ENCODE measurements around the gene MRPL10. TPM values are rescaled to one million over a fixed set of nuclear protein-coding genes. Genes with fewer than 3 reads are reported as not detected.

Gene MRPL10
- total and polyA plus RNA-seq, 2 donors from 2014 or later = 38.3 to 52.2 TPM

DNA sequence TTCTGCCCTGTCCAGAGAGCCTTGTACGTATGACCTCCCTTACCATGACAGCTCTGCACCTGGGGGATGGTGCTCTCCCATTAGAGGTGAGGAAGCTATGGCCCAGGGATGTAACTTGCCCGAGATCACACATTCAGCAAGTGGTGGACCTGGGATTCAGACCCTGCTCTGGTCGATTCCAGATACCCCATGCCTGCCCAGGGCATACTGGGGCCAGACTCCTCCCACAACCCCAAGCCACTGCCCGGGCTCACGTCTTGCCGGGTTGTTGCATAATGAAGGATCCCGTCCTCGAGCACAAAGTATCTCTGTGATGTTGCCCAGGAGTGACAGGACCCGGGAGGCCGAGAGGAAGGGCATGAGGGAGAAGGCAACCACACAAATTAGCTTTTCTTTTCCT, 11.9 kb downstream of the MRPL10 start:
- no peaks in the 10 kb centered on the region for H3K9me3 ChIP-seq (ENCODE audit: control insufficient read depth in 2 of 3, insufficient read depth in 1 of 3, low read length in 3 of 3)
- H3K4me1 ChIP-seq (ENCODE audit: control insufficient read depth in 2 of 3, insufficient read depth in 2 of 3, low read depth in 1 of 3, low read length in 3 of 3) = peaks cover 0 to 10% (median 0%) of the 10 kb centered on the region in 3 donors
- H3K4me3 ChIP-seq (ENCODE audit: low read length in 3 of 3) = no peak overlapping the region
- DNase-seq (peak in 1 of 5 donors; percentile 48), FAIRE-seq (no peak)
- H3K9ac ChIP-seq (ENCODE audit: low read length in 3 of 3) = no peak overlapping the region
- no peak overlapping the region for H3K27ac ChIP-seq (ENCODE audit: low read depth in 2 of 2, low read length in 2 of 2)
- TF ChIP-seq, protein P1, sequence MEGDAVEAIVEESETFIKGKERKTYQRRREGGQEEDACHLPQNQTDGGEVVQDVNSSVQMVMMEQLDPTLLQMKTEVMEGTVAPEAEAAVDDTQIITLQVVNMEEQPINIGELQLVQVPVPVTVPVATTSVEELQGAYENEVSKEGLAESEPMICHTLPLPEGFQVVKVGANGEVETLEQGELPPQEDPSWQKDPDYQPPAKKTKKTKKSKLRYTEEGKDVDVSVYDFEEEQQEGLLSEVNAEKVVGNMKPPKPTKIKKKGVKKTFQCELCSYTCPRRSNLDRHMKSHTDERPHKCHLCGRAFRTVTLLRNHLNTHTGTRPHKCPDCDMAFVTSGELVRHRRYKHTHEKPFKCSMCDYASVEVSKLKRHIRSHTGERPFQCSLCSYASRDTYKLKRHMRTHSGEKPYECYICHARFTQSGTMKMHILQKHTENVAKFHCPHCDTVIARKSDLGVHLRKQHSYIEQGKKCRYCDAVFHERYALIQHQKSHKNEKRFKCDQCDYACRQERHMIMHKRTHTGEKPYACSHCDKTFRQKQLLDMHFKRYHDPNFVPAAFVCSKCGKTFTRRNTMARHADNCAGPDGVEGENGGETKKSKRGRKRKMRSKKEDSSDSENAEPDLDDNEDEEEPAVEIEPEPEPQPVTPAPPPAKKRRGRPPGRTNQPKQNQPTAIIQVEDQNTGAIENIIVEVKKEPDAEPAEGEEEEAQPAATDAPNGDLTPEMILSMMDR (IDR thresholded peaks at IDR 0.05; ENCODE audit: borderline replicate concordance, extremely low read depth, insufficient read depth) = no peak
- intact Hi-C loops (cut with DNase I) = no loop called here
- H3K36me3 ChIP-seq (ENCODE audit: control insufficient read depth in 2 of 3, insufficient read depth in 3 of 3, low read length in 3 of 3) = peaks cover 2 to 29% (median 12%) of the 10 kb centered on the region in 3 donors
- no peaks in the 10 kb centered on the region for H3K27me3 ChIP-seq (ENCODE audit: control insufficient read depth, insufficient read depth, low read length)

DNA sequence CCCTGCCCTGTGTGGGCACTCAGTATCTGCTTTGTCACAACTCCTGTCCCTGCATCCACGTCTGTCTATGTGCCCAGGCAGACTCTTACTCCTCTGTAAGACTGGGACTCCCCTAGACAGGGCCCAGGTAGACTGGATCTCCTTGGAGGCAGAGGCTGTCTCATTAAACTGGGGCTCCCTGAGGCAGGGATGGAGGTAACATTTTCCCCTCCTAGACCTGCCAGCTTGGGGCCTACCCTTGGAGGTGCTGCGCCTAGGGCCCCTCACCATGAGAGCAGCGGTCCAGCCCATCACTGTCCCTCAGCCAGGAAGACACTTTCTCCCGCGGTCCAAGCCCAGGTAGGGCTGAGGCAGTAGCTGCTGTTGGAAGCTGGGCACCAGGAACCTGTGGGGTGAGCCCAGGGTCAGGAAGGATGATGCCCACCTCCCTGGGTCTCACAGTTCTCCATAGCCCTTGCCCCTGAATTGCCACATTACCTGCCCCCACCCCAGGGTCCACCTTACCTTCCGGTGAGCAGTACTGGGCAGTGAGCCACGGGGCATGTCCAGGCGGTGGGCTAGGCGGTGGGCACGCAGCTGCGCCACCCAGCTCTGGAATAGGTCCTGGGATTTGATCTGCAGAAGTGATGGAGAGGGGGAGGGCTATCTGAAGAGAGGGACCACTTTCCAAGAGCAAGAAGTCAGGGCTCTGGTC, 13.2 kb downstream of the MRPL10 start:
- no peak for DNase-seq
- TF ChIP-seq, protein P1 (IDR thresholded peaks at IDR 0.05; ENCODE audit: borderline replicate concordance, extremely low read depth, insufficient read depth) = no peak
- Histone ChIP-seq H3K27ac (ENCODE audit: low read depth in 2 of 2, low read length in 2 of 2) (no peak overlapping the region), H3K4me3 (ENCODE audit: low read length in 3 of 3) (no peak overlapping the region), H3K9me3 (ENCODE audit: control insufficient read depth in 2 of 3, insufficient read depth in 1 of 3, low read length in 3 of 3) (no peaks in the 10 kb centered on the region), H3K4me1 (ENCODE audit: control insufficient read depth in 2 of 3, insufficient read depth in 2 of 3, low read depth in 1 of 3, low read length in 3 of 3) (peaks cover 0 to 10% (median 0%) of the 10 kb centered on the region in 3 donors), H3K36me3 (ENCODE audit: control insufficient read depth in 2 of 3, insufficient read depth in 3 of 3, low read length in 3 of 3) (peaks cover 0 to 17% (median 4%) of the 10 kb centered on the region in 3 donors), H3K9ac (ENCODE audit: low read length in 3 of 3) (no peak overlapping the region), H3K27me3 (ENCODE audit: control insufficient read depth, insufficient read depth, low read length) (no peaks in the 10 kb centered on the region)
- intact Hi-C loops (cut with DNase I) = no loop called here
- FAIRE-seq = no peak

DNA sequence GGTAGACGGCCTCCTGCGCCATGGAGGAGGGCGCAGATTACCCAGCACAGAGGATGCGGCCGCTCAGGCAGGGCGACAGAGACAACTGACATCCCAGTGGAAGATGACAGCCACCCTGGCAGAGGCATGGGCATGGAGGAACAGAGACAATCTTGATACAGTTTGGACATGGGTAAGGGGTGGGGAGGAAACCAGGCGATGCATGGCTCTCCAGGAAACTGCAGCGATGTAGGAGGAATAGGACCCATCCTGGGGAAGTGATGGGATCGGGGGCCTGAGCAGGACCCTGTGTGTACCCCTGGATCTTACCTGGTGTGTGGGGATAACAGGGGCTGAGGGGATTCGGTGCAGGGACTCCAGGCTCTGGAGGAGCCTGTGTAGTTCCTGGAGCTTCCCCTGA, 14.4 kb downstream of the MRPL10 start:
- intact Hi-C loops (cut with DNase I) = no loop called here
- H3K27me3 ChIP-seq (ENCODE audit: control insufficient read depth, insufficient read depth, low read length) = no peaks in the 10 kb centered on the region
- peaks cover 0 to 17% (median 4%) of the 10 kb centered on the region in 3 donors for H3K36me3 ChIP-seq (ENCODE audit: control insufficient read depth in 2 of 3, insufficient read depth in 3 of 3, low read length in 3 of 3)
- H3K4me3 ChIP-seq (ENCODE audit: low read length in 3 of 3) = no peak overlapping the region
- no peaks in the 10 kb centered on the region for H3K9me3 ChIP-seq (ENCODE audit: control insufficient read depth in 2 of 3, insufficient read depth in 1 of 3, low read length in 3 of 3)
- H3K9ac ChIP-seq (ENCODE audit: low read length in 3 of 3) = no peak overlapping the region
- FAIRE-seq = no peak
- no peak overlapping the region for H3K27ac ChIP-seq (ENCODE audit: low read depth in 2 of 2, low read length in 2 of 2)
- TF ChIP-seq, protein P1 (IDR thresholded peaks at IDR 0.05; ENCODE audit: borderline replicate concordance, extremely low read depth, insufficient read depth) = no peak
- peaks cover 0 to 6% (median 0%) of the 10 kb centered on the region in 3 donors for H3K4me1 ChIP-seq (ENCODE audit: control insufficient read depth in 2 of 3, insufficient read depth in 2 of 3, low read depth in 1 of 3, low read length in 3 of 3)
- DNase-seq = no peak
